HL-60/S4 treated with retinoic acid at 250 ng/mL for 4 days and 3 days (cell line): ENCODE data around the gene FOXJ1.

ENCODE experiments used
- in situ Hi-C: fragments of 300-500 bp; cut with MboI; formaldehyde crosslinking; loops from 2 replicates; pipeline ENCODE4 v1.7.0; 2022; ENCODE audit warnings: low sequenced_read_pairs

Gene FOXJ1

DNA sequence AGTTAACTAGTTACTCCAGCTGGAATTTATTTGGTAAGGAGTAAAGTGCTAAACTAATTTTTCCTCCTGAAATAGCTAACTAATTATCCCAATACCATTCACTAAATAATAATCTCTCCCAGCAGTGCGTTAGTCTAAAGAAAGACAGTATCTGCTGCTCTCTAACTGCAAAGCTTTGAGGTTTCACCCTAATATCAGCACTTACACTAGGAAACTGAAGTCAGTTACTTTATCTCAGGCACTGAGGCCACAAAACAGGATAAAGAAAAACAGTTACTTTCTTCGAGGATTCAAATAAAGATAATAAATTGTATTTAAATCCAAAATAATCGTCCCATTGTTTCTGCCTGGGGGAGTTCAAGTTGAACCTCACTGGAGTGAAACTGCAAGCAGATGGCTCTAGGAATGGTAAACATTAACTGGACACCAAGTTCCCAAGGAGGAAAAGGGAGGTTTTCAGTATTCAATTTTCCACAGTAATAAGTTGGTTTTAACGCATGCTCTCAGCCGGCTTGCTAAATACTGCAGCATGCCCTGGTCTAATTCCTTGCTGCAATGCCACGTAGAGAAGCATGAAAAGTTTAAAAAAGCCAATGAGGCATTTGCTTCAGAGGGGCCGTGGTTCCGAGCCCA, 20.0 kb upstream of the FOXJ1 start:
- in situ Hi-C loops: no loop called here

DNA sequence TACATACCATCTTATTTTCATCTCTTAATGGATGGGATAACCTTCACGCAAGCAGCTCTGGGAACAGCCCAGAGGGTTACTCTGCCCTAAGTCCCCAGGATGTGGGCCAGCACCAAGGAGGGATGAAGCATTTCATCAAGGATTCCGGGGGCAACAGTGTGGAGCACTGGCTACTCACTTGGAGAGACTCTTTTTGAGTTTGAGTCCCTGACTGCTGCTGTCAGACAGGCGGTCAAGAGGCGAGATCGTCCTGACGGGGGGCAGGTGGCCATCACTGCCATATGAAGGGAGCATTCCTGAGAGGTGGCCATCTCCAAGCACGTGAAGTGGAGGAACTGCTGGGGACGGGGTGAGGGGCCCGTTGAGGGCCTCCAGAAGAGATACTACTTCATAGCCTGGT, 18.1 kb upstream of the FOXJ1 start:
- in situ Hi-C loops: no loop called here

DNA sequence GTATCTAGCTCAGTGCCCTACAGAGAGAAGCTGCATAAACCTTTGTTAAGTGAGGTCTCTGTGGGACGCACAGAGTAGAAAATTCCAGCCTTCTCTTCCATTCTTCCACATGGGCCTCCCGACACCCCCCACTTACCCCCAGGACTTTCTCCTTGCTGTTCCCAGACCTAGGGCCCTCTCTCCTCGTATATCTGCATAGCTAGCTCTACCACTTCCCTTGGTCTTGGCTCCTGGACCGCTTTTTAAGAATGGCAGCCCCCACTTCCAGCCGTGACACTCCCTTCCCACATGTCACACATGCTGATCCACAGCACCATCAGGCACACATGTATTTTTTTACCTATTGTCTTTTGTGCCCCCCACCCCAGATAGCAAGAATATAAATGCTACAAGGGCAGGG, 16.7 kb upstream of the FOXJ1 start:
- in situ Hi-C loops: no loop called here

DNA sequence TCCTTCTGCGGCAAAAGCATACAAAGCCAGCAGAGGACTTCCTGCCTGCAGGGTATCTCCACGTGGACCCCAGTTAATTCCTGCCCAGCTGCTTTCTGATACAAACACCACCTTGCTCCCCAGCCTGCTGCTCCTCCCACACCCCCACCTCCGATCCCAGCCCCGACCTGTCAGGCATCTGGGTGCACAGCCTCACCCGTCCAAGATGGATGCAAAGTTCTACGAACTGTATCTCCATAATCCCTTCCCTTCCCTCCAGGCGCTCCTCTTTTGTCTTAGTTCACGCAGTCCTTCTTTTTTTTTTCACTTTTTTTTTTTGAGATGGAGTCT, 15.6 kb upstream of the FOXJ1 start:
- in situ Hi-C loops: no loop called here

DNA sequence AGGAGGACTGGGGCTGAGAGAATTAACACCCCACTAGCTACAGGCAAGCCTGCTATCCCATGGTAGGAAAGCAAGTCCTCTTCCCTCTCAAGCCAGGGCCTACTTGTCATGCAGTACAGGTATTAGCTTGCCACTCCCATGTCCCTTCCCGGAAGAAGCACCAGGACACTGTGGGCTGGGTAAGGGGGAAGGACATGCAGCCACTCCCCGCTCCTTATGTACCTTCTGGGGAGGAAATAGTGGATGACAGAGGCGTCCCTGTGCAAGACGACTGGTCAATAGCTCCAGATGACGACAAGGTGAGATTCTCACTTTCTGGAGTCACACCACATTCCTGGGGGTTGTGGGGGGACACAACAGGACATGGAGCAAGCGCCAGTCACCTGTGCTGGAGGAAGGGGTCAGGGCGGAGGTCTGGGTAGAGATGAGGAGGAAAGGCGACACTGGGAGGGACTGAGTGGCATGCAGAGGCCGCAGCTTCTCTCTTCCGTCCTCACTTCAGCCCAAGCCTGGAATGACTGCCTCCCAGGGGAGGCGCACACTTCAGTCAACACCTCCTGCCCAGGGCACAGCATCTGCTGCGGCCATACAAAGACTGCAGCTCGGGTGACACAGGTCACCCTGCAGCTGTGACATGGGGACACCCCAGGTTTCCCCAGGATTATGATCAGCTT, 15.1 kb upstream of the FOXJ1 start:
- in situ Hi-C loops: no loop called here

DNA sequence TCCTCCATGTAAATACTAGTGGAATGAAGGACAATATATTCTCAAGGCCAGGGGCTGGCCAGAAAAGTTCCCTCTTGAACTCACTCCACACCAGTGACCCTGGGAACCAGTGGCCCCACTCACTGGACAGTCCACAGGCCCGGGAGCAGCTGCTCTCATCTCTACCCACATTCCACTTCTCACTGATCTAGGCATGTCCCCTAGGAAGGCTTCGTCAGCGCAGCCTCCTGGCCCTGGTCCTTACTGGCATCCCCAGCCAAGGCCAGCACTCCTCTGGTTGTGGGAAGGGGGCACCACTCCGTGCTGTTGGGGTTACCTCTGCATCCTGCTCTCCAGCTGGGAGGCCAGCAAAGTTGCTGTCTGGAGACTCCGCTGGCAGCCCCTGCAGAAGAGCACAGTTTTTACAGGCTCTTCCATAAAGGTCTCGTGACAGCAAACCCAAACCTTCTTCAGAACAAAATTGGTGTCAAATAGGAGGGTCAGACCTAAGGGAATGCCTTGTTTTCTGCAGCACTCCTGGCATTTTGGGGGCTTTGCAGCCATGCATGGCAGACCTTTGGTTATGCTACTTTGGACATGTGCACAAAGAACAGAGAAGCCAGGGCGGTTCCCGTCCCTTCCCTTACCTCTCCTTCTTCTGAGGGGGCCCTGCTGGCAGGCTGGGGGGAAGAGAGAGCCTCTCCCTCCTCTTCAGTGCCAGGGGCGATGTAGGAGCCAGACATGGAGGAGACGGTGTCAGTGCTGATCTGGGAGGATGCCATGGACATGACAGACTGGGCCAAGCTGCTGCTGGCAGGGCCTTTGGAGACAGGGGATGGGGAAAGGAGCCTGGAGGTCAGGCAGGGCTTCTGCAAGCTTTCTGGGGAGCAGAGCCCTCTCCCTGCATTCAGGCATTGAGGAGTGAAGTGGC, 14.1 kb upstream of the FOXJ1 start:
- in situ Hi-C loops: no loop called here

DNA sequence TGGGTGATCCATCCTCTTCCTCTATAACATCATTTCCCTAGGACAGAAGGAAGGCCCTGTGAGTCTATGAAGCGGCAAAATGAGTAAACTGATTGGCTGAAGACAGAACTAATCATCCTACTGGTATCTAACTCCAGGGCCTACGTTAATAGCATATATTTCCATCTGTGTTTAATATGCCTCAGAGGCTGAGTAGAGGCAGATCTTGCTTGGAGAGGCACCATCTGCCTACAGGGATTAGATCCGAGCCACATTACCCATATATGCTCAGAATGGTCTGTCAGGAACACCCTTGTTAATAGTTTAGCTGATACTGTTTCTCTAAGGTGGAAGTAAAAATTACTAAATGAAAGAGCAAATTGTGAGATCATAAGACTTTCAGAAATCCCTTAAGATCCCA, 13.2 kb upstream of the FOXJ1 start:
- in situ Hi-C loops: no loop called here

DNA sequence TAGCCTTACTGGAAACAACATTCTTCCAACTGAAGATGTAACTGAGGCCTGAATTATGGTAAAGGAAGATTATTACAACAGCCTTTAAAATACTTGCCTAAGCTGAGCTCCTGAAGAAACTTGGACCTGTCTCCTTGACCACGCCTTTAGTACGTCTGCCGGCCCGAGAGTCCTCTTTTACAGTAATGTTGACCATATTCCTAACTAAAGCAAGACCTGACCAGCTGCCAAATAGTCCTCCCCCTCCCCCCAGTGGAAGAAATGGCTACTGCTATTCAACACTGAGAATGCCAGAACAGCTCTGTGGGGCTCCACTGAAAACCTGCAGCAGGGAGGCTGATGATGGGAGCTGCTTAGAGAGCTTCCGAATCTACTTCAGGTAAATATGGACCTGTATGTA, 12.6 kb upstream of the FOXJ1 start:
- in situ Hi-C loops: no loop called here

DNA sequence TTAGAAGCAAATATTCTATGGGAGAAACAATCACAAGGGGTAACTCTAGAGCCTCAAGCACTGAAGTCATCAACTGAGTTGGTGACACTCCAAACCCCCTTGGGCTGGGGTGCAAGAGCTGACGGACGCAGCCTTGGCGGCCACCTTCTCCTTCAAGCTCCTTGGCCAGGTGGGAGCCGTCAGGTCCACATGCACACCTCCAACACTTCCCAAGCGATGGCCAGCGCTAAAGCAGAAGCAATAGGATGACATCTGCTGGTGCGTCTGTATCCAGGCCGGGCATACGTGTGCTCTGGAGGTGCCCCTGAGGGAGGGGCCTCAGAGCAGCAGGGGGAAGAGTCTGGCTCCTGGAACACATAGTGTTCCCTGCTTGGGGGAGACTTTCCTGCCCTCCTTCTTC, 12.2 kb upstream of the FOXJ1 start:
- in situ Hi-C loops: no loop called here

DNA sequence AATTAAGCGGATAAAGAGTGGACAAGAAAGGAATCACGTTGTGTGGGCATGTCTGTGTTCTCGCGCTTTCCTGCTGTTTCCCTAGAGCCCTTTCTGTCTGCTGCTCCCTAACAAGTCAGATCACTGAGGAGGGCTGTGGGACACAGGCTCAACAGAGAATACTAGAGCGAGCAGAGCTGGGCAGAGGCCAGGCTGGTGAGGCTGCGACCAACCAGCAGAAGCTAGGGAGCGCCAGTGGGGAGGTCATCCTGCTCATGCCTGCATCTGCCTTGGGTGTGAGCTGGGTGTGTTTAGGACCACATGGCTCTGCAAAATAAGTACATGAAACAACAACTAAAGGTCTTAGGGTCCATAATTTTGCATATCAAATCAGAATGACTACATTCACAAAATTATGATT, 11.5 kb upstream of the FOXJ1 start:
- in situ Hi-C loops: no loop called here

DNA sequence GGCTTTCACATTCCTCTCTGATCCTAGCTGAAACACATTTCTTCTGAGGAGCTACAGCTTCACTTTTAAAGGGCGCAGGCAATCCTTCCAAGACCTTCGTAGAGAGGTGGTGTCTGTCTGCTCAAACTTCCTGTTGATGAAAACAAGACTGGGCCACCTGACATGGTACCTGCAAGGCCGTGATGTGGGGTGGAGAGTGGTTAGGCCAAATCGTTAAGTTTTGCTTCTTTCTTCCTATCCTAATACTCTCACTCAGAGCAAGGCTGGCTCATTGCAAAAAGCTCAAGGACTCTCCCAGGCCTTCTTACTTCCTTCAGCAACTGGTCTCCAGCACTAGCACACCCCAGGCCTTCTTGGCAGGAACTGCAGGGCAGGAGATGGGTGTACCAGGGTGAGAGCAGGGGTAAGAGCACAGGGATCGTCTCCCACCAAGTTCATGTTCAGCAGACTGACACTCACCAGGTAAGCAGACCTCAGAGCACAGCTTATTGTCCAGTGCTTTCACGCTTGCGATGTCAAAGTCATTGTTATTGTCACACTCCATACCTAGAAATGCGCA, 10.9 kb upstream of the FOXJ1 start:
- in situ Hi-C loops: no loop called here

DNA sequence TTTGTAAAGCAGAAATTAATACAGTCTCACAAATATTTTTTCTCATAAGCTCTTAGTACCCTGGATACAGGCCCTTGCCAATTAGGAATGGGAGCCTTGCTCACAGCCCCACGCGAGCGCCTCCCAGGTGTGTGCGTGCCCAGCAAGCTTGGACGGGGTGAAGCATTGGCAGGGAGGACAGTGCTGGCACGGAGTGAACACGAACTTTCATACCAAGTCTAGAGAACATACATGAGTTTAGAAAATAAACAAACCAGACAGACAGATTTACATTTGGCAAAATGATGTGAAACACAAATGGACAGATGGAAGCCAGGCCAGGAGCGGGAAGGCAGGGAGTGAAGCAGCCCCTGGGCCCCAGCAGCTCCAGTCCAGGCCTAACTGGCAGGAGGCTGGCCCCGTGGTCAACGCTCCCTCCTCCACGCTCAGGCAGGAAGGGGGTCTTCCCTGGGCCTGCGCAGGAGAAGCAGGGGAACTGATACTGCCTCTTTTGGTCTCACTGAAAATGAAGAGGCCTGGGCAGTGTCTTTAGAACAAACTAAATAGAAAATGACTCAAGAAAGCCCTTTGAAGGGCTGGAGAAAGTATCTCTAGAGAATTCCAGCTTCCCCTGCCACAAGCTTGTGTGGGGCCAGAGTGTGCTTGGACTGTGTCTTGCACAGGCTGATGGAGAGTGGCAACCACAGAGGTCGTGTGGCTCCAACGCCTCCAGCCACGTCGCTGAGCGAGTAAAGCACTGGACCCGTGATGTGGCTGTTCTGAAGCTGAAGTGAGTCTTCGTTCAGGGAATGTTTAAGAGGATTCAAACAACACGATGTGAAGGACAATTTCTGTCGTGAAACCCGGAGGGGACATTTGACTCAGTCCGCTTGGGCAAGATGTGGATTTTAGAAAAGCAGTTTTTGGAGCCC, 9.9 kb upstream of the FOXJ1 start:
- in situ Hi-C loops: no loop called here

DNA sequence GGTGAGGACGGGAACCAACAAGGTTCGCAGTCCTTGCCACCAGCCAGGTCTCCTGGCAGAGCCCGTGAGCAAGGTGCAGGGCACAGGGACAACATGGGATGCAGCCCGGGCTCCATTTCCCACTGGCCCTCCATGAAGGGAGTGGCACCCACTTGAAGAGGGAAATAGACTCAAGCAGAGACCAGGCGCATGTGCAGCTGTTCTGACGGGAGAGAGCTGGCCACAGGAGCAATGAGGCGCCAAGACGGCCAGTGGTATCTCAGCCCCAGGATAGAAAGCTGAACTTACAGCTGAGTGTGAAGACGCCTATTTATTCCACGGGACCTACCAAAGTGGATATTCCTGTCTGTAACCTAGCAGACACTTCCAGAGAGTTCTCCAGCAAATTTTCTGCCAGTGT, 8.2 kb upstream of the FOXJ1 start:
- in situ Hi-C loops: loop anchor here (10.0 kb wide), 1 partner anchor 116 kb away; the partner anchor contains the start of gene UBALD2

DNA sequence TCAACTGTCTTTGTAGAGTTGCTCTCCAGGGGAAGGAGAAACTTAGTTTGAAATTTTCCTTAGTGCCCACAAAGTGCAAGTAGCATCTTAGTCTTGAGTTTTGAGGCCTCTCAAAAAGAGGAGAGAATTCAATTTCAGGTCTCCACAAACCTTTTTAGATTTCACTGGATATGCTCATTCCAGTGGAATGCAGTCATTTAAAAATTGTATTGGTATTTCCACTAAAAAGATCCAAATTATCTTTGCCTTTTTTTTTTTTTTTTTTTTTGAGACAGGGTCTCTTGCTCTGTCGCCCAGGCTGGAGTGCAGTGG, 6.9 kb upstream of the FOXJ1 start:
- in situ Hi-C loops: loop anchor here (10.0 kb wide), 1 partner anchor 117 kb away; the partner anchor contains the start of gene UBALD2

DNA sequence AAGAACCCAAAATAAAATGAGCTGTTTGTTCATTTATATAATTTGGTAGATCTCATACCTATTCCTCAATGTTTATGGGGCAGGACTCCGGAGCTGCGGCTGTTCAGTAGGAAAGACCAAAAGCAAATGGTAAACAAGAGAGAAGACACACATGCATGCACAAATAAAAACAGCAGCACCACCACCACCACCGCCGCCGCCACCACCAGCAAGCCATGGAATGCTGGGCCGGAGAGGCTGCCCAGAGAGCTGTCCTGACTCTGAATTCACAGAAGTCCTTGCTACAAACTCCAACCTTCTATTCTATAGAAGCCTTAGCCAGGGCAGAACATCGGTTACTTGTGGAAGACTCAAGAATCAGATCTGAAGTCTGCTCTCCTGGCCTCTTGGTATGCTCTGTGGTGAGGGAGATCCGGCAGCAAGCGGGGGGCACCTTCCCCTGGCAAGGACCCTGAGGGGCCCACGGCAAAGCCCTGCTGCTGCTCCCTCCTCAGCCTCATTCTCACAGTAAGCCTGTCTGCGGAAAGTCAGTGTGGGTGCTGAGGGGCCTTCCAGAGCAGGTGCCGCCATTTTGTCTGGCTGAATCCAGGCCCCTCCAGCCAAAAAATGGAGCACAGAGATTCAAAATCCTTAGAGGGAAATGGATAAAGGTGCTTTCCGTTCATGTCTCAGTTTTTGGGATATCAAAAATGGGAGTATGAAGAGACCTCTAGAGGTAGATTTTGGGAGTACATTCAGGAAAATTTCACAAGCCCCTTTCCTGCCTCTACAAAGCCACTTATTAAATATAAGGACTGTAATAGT, 6.4 kb upstream of the FOXJ1 start:
- in situ Hi-C loops: loop anchor here (10.0 kb wide), 1 partner anchor 117 kb away; the partner anchor contains the start of gene UBALD2

DNA sequence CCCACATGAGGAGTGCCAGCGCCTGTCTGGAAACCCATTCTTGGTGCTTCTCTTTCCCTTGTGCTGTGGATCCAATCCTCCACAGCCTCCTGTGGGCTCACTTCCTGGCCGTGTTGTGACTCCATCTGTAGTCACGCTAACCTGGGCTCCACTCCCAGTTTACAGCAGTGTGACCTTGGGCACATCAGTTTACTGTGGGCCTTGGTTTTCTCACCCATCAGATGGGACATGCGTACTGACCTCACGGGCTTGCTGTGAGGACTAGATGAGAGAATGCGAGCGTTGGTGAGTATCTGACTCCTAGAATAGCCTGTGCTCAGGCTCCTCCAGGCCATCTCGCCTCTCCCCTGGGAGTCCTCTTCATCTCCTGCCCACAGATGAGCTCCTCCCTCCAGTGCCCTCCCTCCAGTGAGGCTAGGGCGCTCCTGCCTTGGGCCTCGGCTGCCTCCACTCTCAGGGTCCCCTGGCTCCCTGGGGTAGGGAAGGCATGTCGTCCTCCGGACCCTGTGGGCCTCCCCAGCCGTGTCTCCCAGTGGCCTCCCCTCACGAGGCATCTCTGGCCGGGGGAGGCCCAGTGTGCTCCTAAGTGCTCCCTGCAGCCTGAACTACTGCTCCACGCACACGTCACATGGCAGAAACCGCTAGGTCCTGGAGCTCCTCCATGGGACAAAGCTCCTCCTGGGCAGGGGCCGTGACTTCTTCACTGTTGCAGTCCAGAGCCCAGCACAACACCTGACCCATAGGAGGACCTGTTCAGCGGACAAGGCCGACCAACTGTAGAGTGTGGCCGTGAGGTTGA, 5.2 kb upstream of the FOXJ1 start:
- in situ Hi-C loops: loop anchor here (10.0 kb wide), 1 partner anchor 119 kb away; the partner anchor contains the start of gene UBALD2

DNA sequence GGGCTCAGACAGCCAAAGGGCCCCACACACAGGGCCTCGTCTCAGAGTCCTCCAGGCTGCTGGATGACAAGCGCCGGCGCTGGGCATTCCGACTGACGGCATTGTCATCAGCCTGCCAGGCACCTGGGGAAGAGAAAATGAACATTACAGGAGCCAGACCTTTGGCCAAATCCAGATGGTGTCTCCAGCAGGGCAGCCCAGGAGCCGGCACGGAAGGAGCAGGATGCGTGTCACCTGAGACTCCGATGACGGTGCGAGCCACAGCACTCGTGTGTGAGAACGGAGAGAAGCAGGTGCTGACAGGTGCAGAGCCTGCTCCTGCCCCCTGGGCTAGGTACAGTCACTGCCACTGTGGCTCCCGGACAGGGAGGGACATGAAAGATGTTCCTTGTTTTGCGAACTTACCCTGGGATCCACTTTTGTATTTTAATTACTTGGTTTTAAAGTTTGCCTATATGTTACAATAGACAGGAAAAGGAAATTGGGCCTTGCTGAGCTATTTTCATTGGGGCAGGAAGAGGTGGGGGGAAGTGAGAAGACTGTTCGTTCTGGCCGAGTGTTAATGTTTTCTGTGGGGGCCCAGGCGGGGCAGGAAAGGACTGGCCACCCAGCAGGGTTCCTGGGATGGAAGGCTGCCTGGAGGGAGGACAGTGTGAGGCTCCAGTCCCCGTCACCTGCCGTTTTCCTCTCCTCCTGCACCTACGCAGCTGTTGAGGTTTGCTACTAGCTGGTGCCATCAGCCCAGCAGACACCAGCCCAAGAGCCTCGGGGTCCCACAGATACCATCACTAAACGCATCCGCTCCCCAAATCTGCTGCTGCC, 4.4 kb upstream of the FOXJ1 start:
- in situ Hi-C loops: loop anchor here (10.0 kb wide), 1 partner anchor 119 kb away; the partner anchor contains the start of gene UBALD2

DNA sequence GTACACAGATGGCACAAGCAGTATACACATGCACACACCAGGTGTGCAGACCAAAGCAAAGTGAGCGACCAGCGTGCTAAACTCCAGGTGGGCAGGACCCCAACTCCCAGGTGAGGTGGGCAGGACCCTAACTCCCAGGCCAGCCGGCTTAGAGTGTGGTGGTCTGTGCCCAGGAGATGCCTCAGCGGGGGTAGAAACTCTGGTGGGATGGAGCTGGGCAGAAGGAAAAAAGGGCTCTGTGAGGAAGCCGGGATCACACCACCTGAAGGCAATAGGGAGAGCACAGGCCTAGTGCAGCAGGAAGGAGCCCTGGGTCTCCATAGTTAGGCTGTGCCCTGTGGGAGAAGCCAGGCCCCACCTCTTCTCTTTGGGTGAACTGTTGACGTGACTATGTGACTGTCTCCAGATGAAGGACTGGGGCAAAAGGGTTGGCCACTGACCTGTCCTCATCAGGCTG, 1.6 kb upstream of the FOXJ1 start:
- in situ Hi-C loops: loop anchor here (10.0 kb wide), 1 partner anchor 122 kb away; the partner anchor contains the start of gene UBALD2
